HUES64 (cell line): ENCODE results near the gene SHLD2.
"Not testable (repeated sequence)": the region's sequence is repeated elsewhere in the genome, so short reads cannot be mapped to it uniquely, and the experiment has no call there.

Experiments
- H3K27ac ChIP-seq: 2 replicates; pipeline ENCODE4 v1.7.0; 2013; ENCODE audit warnings: low read depth, low read length, inconsistent platforms
- H3K27me3 ChIP-seq: 2 replicates; pipeline ENCODE4 v1.6.1; 2013; ENCODE audit warnings: mild to moderate bottlenecking, low read length; ENCODE audit not compliant: insufficient read depth
- H3K36me3 ChIP-seq: 2 replicates; pipeline ENCODE4 v1.6.1; 2013; ENCODE audit warnings: mild to moderate bottlenecking, low read length; ENCODE audit not compliant: insufficient read depth
- H3K4me1 ChIP-seq: 2 replicates; pipeline ENCODE4 v1.6.1; 2013; ENCODE audit warnings: mild to moderate bottlenecking, low read length, moderate library complexity; ENCODE audit not compliant: insufficient read depth
- H3K4me3 ChIP-seq: 2 replicates; pipeline ENCODE4 v1.5.1; 2013; ENCODE audit warnings: mild to moderate bottlenecking, low read length, moderate library complexity
- H3K9ac ChIP-seq: 2 replicates; pipeline ENCODE4 v1.6.1; 2013; ENCODE audit warnings: mild to moderate bottlenecking, low read depth, low read length
- H3K9me3 ChIP-seq: 2 replicates; pipeline ENCODE4 v1.6.1; 2013; ENCODE audit warnings: low read depth, low read length; ENCODE audit not compliant: insufficient read depth
- WGBS: fragments of 150-250, 120-280 bp; methylation state at CpG from one replicate; pipeline ENCODE4 v1.1.7; 2013; ENCODE audit warnings: missing lambda C conversion rate; 5-methylcytosine and 5-hydroxymethylcytosine counted together

The SHLD2 gene

GRCh38 chr10:87187573-87187972, 92.6 kb downstream of the SHLD2 start:
- H3K27me3 ChIP-seq, H3K9me3 ChIP-seq, H3K9ac ChIP-seq, H3K27ac ChIP-seq, H3K4me3 ChIP-seq, H3K4me1 ChIP-seq: not testable (repeated sequence)
- H3K36me3 ChIP-seq: peaks cover 17% of the 10 kb centered on the region
- WGBS: 83% methylated on average over 3 of the region's 3 CpGs

GRCh38 chr10:87191841-87192240, 96.8 kb downstream of the SHLD2 start:
- not testable (repeated sequence) for H3K27me3 ChIP-seq, H3K9ac ChIP-seq, H3K4me1 ChIP-seq, H3K9me3 ChIP-seq, H3K27ac ChIP-seq, H3K4me3 ChIP-seq
- H3K36me3 ChIP-seq: peaks cover 16% of the 10 kb centered on the region
- WGBS: 97% methylated on average over 2 of the region's 3 CpGs

GRCh38 chr10:87200924-87201323, 105.9 kb downstream of the SHLD2 start:
- H3K4me1 ChIP-seq, H3K9ac ChIP-seq, H3K27ac ChIP-seq, H3K9me3 ChIP-seq, H3K27me3 ChIP-seq, H3K4me3 ChIP-seq, H3K36me3 ChIP-seq: not testable (repeated sequence)
- WGBS: 91% methylated on average over 6 of the region's 6 CpGs

- H3K9ac ChIP-seq, H3K27ac ChIP-seq, H3K36me3 ChIP-seq, H3K27me3 ChIP-seq, H3K4me3 ChIP-seq, H3K9me3 ChIP-seq, H3K4me1 ChIP-seq: not testable (repeated sequence)
- WGBS: 91% methylated on average over 2 of the region's 4 CpGs
Measured at GRCh38 chr10:87204801-87205200, 109.8 kb downstream of the SHLD2 start.

GRCh38 chr10:87206922-87207321, 111.9 kb downstream of the SHLD2 start:
- not testable (repeated sequence) for H3K9me3 ChIP-seq, H3K27me3 ChIP-seq, H3K9ac ChIP-seq, H3K4me1 ChIP-seq, H3K27ac ChIP-seq, H3K36me3 ChIP-seq, H3K4me3 ChIP-seq
- WGBS: 92% methylated on average over 4 of the region's 4 CpGs

GRCh38 chr10:87210309-87210708, 115.3 kb downstream of the SHLD2 start:
- not testable (repeated sequence) for H3K9me3 ChIP-seq, H3K27me3 ChIP-seq, H3K4me1 ChIP-seq, H3K4me3 ChIP-seq, H3K27ac ChIP-seq, H3K36me3 ChIP-seq, H3K9ac ChIP-seq
- 90% methylated on average over 4 of the region's 5 CpGs for WGBS

GRCh38 chr10:87211848-87212247, 116.8 kb downstream of the SHLD2 start:
- H3K9me3 ChIP-seq, H3K4me1 ChIP-seq, H3K9ac ChIP-seq, H3K4me3 ChIP-seq, H3K27ac ChIP-seq, H3K27me3 ChIP-seq, H3K36me3 ChIP-seq: not testable (repeated sequence)
- WGBS: 86% methylated on average over 2 of the region's 2 CpGs

GRCh38 chr10:87213150-87213765, 118.3 kb downstream of the SHLD2 start:
- H3K27ac ChIP-seq, H3K4me3 ChIP-seq, H3K9ac ChIP-seq, H3K27me3 ChIP-seq, H3K9me3 ChIP-seq, H3K36me3 ChIP-seq, H3K4me1 ChIP-seq: not testable (repeated sequence)
- WGBS: 96% methylated on average over 7 of the region's 8 CpGs

- H3K4me3 ChIP-seq, H3K9ac ChIP-seq, H3K27ac ChIP-seq, H3K9me3 ChIP-seq, H3K4me1 ChIP-seq, H3K36me3 ChIP-seq, H3K27me3 ChIP-seq: not testable (repeated sequence)
- 91% methylated on average over 17 of the region's 21 CpGs for WGBS
Measured at GRCh38 chr10:87213806-87214205, 118.8 kb downstream of the SHLD2 start.

GRCh38 chr10:87216120-87216519, 121.1 kb downstream of the SHLD2 start:
- not testable (repeated sequence) for H3K9ac ChIP-seq, H3K4me3 ChIP-seq, H3K27me3 ChIP-seq, H3K9me3 ChIP-seq, H3K36me3 ChIP-seq, H3K4me1 ChIP-seq, H3K27ac ChIP-seq
- 92% methylated on average over 11 of the region's 11 CpGs for WGBS

GRCh38 chr10:87219370-87219769, 124.4 kb downstream of the SHLD2 start:
- not testable (repeated sequence) for H3K27me3 ChIP-seq, H3K4me1 ChIP-seq, H3K27ac ChIP-seq, H3K4me3 ChIP-seq, H3K9ac ChIP-seq, H3K36me3 ChIP-seq, H3K9me3 ChIP-seq
- WGBS: no CpG with 5 or more reads among the region's 5 CpGs

- not testable (repeated sequence) for H3K36me3 ChIP-seq, H3K4me3 ChIP-seq, H3K27ac ChIP-seq, H3K9ac ChIP-seq, H3K9me3 ChIP-seq, H3K27me3 ChIP-seq, H3K4me1 ChIP-seq
- 97% methylated on average over 29 of the region's 30 CpGs for WGBS
Measured at GRCh38 chr10:87222789-87223188, 127.8 kb downstream of the SHLD2 start.
